Measurements from ENCODE around the gene SOWAHB.

- TF ChIP-seq POLR2AphosphoS5 (IDR thresholded peaks at IDR 0.05; ENCODE audit: low read depth, low read length) (no peak), TAF1 (IDR thresholded peaks at IDR 0.05; ENCODE audit: borderline replicate concordance, low read depth, low read length) (no peak), POLR2A (IDR thresholded peaks at IDR 0.05; ENCODE audit: low read depth, low read length) (no peak)
These were observed 32.7 kb upstream of the SOWAHB start for GRCh38 chr4:76930685-76931084.
